ENCODE data around the gene ST3GAL6. TPM values are rescaled to one million over a fixed set of nuclear protein-coding genes. Genes with fewer than 3 reads are reported as not detected.

ST3GAL6 gene
- total RNA-seq, 4 donors from 2014 or later = 7.4 to 15.0 (median 11.3) TPM

DNA sequence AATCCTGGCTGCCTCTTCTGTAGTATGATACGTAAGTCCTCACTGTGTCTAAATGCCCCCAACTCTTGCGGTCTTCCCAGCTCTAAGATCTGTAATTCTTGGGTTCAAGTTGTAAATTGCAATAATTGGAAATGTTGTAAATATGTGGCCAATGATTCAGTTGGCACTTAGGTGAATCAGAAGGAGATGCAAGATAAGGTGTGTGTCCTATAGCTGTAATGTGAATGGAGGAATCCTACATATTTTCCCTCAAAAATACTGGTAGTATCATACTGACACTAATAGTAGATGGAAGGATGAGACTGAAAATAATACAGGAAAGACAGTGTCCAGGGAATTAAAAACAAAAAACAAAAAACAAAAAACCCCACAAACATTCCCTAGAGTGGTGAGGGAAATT lies 3.5 kb upstream of the ST3GAL6 start:
- Histone ChIP-seq H3K9me3 (no peaks in the 10 kb centered on the region), H3K4me1 (peaks cover 16 to 40% of the 10 kb centered on the region in 2 donors), H3K36me3 (no peaks in the 10 kb centered on the region), H3K4me3 (no peak overlapping the region), H3K27me3 (no peaks in the 10 kb centered on the region), H3K27ac (no peak overlapping the region)
- intact Hi-C loops (cut with DNase I; ENCODE audit: low total_unique reads) = no loop called here
- in situ Hi-C loops (cut with MboI; ENCODE audit: low sequenced_read_pairs in 4 of 4) = no loop called here
- no peak for ATAC-seq
- TF ChIP-seq, protein P1, sequence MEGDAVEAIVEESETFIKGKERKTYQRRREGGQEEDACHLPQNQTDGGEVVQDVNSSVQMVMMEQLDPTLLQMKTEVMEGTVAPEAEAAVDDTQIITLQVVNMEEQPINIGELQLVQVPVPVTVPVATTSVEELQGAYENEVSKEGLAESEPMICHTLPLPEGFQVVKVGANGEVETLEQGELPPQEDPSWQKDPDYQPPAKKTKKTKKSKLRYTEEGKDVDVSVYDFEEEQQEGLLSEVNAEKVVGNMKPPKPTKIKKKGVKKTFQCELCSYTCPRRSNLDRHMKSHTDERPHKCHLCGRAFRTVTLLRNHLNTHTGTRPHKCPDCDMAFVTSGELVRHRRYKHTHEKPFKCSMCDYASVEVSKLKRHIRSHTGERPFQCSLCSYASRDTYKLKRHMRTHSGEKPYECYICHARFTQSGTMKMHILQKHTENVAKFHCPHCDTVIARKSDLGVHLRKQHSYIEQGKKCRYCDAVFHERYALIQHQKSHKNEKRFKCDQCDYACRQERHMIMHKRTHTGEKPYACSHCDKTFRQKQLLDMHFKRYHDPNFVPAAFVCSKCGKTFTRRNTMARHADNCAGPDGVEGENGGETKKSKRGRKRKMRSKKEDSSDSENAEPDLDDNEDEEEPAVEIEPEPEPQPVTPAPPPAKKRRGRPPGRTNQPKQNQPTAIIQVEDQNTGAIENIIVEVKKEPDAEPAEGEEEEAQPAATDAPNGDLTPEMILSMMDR (IDR thresholded peaks at IDR 0.05 in 4 of 5, conservative IDR thresholded peaks at IDR 0.05 in 1 of 5) = no peak
- TF ChIP-seq POLR2A (IDR thresholded peaks at IDR 0.05) = no peak
- no peak for DNase-seq

DNA sequence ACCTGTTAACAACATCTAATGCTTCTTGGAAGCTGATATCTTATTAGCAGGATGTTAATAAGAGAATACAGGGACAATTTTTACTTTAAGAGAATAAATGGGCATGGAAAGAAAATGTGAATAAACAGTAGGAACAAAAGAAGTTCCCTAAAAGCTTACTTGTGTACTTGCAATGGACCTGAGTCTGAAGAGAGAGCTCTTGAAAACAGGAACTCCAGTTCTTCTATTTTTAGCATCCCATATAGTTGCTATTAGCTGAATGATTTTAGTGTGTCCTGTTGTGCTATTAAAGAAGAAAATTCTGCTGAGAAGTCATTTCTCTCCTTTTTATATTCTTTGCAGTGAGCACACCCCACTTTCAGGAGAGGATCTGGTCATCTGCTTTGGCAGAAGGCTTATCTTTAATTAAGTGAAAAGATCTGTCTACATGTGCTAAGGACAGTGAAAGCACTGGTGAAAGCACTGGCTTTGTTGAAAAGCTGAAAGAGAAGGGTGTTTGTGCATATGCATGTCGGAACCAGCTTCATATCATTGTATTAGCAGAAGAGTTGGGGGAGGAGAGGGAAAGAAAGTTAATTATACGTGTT lies 1.4 kb upstream of the ST3GAL6 start:
- in situ Hi-C loops (cut with MboI; ENCODE audit: low sequenced_read_pairs in 4 of 4) (no loop called here), intact Hi-C loops (cut with DNase I; ENCODE audit: low total_unique reads) (no loop called here)
- no peak overlapping the region for H3K27ac ChIP-seq
- H3K36me3 ChIP-seq = no peaks in the 10 kb centered on the region
- H3K27me3 ChIP-seq = no peaks in the 10 kb centered on the region
- DNase-seq (no peak), ATAC-seq (no peak)
- TF ChIP-seq POLR2A (IDR thresholded peaks at IDR 0.05) = no peak
- TF ChIP-seq, protein P1 (IDR thresholded peaks at IDR 0.05 in 4 of 5, conservative IDR thresholded peaks at IDR 0.05 in 1 of 5) = no peak
- H3K9me3 ChIP-seq = no peaks in the 10 kb centered on the region
- H3K4me1 ChIP-seq = peaks cover 16 to 58% of the 10 kb centered on the region in 2 donors
- H3K4me3 ChIP-seq = no peak overlapping the region

DNA sequence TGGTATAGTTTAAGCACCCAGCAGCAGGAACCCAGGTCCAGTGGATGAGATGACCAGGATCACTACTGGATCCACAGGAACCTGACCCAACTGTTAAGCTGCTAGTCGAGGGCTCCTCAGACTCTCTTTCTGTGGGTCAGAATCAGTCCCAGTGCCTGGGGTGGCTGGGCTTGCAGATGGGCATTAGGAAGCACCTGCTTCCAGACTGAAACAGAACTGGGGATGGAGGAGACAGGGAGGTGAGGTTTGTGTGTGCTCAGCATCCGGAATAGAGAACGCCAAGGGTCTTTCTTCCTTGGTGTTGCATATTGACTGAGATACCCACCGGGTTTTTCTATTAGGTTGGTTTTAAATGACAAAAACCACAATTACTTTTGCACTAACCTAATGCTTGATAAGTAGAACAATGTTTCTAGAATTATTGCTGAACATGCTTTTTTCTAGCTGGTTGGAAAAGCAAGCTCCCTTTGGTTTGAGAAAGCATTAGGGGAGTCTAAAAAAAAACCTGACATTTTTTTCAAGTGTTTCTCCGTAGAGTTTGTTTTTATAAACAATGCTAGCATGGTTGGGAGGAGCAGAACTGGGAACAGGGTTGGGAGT lies 779 bp downstream of the ST3GAL6 start:
- no peak overlapping the region for H3K4me3 ChIP-seq
- ATAC-seq = no peak
- in situ Hi-C loops (cut with MboI; ENCODE audit: low sequenced_read_pairs in 4 of 4) = no loop called here

DNA sequence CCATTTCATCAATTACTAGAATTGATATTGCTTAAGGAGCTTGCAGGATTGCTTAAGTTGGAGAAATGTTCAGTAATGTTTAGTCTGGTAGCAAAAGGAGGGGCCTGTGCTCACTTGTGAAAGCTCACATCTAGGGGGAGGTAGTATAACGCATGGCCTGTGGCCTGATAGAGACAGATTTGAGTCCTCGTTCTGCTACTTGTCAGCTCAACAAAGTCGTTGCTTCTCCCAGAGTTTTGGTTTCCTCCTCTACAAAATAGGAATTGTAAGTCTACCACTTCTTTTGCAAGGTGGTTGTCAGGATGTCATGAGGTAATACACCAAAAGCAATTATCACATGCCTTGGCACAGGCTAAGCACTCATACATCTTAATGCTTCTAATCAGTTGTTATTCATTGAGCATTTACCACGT lies 1.3 kb downstream of the ST3GAL6 start:
- Histone ChIP-seq H3K4me1 (peaks cover 26 to 52% of the 10 kb centered on the region in 2 donors), H3K4me3 (no peak overlapping the region), H3K27ac (peak overlapping the region in 1 of 4 donors; percentile 6), H3K36me3 (no peaks in the 10 kb centered on the region), H3K27me3 (no peaks in the 10 kb centered on the region), H3K9me3 (no peaks in the 10 kb centered on the region)
- ATAC-seq (no peak), DNase-seq (no peak)
- in situ Hi-C loops (cut with MboI; ENCODE audit: low sequenced_read_pairs in 4 of 4) = no loop called here
- intact Hi-C loops (cut with DNase I; ENCODE audit: low total_unique reads) = no loop called here
- no peak for TF ChIP-seq POLR2A (IDR thresholded peaks at IDR 0.05)
- TF ChIP-seq, protein P1 (IDR thresholded peaks at IDR 0.05 in 4 of 5, conservative IDR thresholded peaks at IDR 0.05 in 1 of 5) = no peak

More for the DNA sequence above, 779 bp downstream of the ST3GAL6 start:
- no peak for DNase-seq
- intact Hi-C loops (cut with DNase I; ENCODE audit: low total_unique reads) = no loop called here
- TF ChIP-seq, protein P1 (IDR thresholded peaks at IDR 0.05 in 4 of 5, conservative IDR thresholded peaks at IDR 0.05 in 1 of 5) = no peak
- TF ChIP-seq POLR2A (IDR thresholded peaks at IDR 0.05) = no peak
- no peaks in the 10 kb centered on the region for H3K9me3 ChIP-seq
- H3K36me3 ChIP-seq = no peaks in the 10 kb centered on the region
- H3K27me3 ChIP-seq = no peaks in the 10 kb centered on the region
- H3K4me1 ChIP-seq = peaks cover 22 to 55% of the 10 kb centered on the region in 2 donors
- H3K27ac ChIP-seq = peak overlapping the region in 1 of 4 donors; percentile 6

Data from gastrocnemius medialis (tissue), 4 donors.